A673 (cell line): ENCODE data around the gene KCNB1. TPM values are rescaled to one million over a fixed set of nuclear protein-coding genes. Genes with fewer than 3 reads are reported as not detected.

Experiments
- BruUV-seq: library from RNA; stranded (reverse); fragments of 400-500 nt; replicated peaks from 2 replicates; lab custom pipeline; 2021; lab: Mats Ljungman, UMichigan
- CTCF ChIA-PET: fragments of 300-600 bp; sonication (Branson Sonifier 250); formaldehyde crosslinking; loops from one replicate; lab custom pipeline; 2022; ENCODE audit warnings: antibody characterized with exemption; lab: Charles Lee
- POLR2A ChIA-PET: fragments of 300-600 bp; sonication (Branson Sonifier 250); formaldehyde crosslinking; loops from one replicate; lab custom pipeline; 2022; ENCODE audit warnings: antibody characterized with exemption; ENCODE audit not compliant: low non-redundant PET; lab: Charles Lee
- DNase-seq: peaks from one replicate; pipeline ENCODE4 v3.0.0-alpha.2; 2015; ENCODE audit warnings: low spot score
- H3K27ac ChIP-seq: fragments of 200-600 bp; sonication (generic); 2 replicates; pipeline ENCODE4 v1.5.1; 2016; ENCODE audit warnings: mixed run types, low read depth, mild to moderate bottlenecking, mixed read lengths, antibody characterized with exemption, low read length; ENCODE audit not compliant: poor library complexity, severe bottlenecking
- H3K27me3 ChIP-seq: fragments of 200-600 bp; sonication (generic); replicated peaks from 2 replicates; pipeline ENCODE4 v1.6.1; 2017; ENCODE audit warnings: mixed run types, low read depth, mild to moderate bottlenecking, mixed read lengths, antibody characterized with exemption, low read length; ENCODE audit not compliant: insufficient read depth, poor library complexity
- H3K36me3 ChIP-seq: fragments of 200-600 bp; sonication (generic); 2 replicates; pipeline ENCODE4 v1.6.1; 2016; ENCODE audit warnings: mixed run types, mild to moderate bottlenecking, mixed read lengths, antibody characterized with exemption, low read length; ENCODE audit not compliant: insufficient read depth, poor library complexity, severe bottlenecking
- H3K4me1 ChIP-seq: fragments of 200-600 bp; sonication (generic); 2 replicates; pipeline ENCODE4 v1.6.1; 2017; ENCODE audit warnings: mixed run types, mild to moderate bottlenecking, mixed read lengths, antibody characterized with exemption, low read length; ENCODE audit not compliant: insufficient read depth, poor library complexity, severe bottlenecking
- H3K4me3 ChIP-seq: fragments of 200-600 bp; sonication (generic); 2 replicates; pipeline ENCODE4 v1.5.1; 2016; ENCODE audit warnings: low read depth, mixed run types, mild to moderate bottlenecking, mixed read lengths, low read length; ENCODE audit not compliant: poor library complexity, severe bottlenecking
- H3K9me3 ChIP-seq: fragments of 200-600 bp; sonication (generic); 2 replicates; pipeline ENCODE4 v1.6.1; 2016; ENCODE audit warnings: mixed run types, low read depth, mild to moderate bottlenecking, mixed read lengths, antibody characterized with exemption, low read length; ENCODE audit not compliant: poor library complexity, severe bottlenecking
- CTCF ChIP-seq: fragments of 300-800, 200-600 bp; sonication (generic); conservative IDR thresholded peaks from 2 replicates; pipeline ENCODE4 v1.5.1; 2017; ENCODE audit warnings: low read depth, mild to moderate bottlenecking, antibody characterized with exemption, low read length, moderate library complexity, mixed read lengths
- EZH2 ChIP-seq: fragments of 200-600 bp; sonication (generic); IDR thresholded peaks from 2 replicates; pipeline ENCODE4 v1.6.1; 2017; ENCODE audit warnings: borderline replicate concordance, low read depth, mild to moderate bottlenecking, mixed read lengths, antibody characterized with exemption, low read length; ENCODE audit not compliant: poor library complexity, severe bottlenecking
- intact Hi-C: fragments of 100-400 bp; cut with micrococcal nuclease; formaldehyde crosslinking; loops from one replicate; pipeline ENCODE4 v1.10.0; 2022; ENCODE audit not compliant: unreplicated experiment
- total RNA-seq: library from RNA; stranded (reverse); gene quantifications from 2 replicates; pipeline ENCODE4 v1.2.3, GENCODE V29; 2021

Gene KCNB1
- total RNA-seq, 1 experiment from 2014 or later = not detected

DNA sequence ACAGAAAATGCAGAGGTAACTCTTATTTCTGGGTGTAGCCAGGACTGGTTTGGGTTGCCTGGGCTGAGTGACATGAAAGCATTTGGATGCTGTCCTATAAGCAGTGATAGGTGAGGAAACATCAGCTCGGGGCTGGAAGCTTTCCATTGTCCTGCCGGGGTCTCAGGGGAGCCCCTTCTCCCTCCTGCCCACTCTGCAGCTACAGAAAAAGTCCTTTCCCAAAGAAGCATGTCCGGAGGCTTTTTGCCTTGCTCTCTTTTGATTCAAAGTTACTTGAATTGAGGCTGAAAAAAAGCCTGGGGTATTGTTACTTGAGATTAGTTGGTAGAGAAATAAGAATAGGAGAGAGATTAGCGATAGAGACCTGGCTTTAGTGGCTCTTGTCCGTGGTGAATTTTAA is 113.9 kb downstream of the KCNB1 start:
- Histone ChIP-seq H3K36me3 (no peaks in the 10 kb centered on the region), H3K27ac (no peak overlapping the region), H3K27me3 (peaks cover 50% of the 10 kb centered on the region), H3K9me3 (no peaks in the 10 kb centered on the region), H3K4me3 (no peak overlapping the region), H3K4me1 (no peaks in the 10 kb centered on the region)
- no TSS peak for BruUV-seq
- no peak for TF ChIP-seq EZH2
- TF ChIP-seq CTCF = no peak
- CTCF ChIA-PET = no interaction called here
- intact Hi-C loops = no loop called here
- POLR2A ChIA-PET = no interaction called here
- no peak for DNase-seq

DNA sequence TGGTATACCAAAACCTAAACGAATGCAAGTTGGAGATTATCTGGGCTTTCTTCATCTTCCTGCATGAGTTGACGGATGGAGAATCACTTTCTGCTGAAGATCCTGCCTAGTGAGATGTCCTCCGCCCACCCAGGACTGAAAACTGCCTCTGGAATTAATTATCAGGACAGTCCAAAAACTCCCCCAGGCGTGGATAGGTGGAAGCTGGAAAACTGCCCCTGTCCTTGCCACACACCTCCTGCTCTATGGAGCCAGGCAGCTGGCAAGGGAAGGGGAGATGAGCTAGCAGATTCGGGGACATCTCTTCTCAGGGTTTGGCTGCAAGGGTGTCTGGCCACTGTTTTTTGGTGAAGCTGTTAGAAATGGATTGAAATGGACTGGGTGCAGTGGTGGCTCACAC is 115.4 kb downstream of the KCNB1 start:
- no peak for TF ChIP-seq EZH2
- Histone ChIP-seq H3K4me1 (no peaks in the 10 kb centered on the region), H3K36me3 (no peaks in the 10 kb centered on the region), H3K9me3 (no peaks in the 10 kb centered on the region), H3K27ac (no peak overlapping the region), H3K4me3 (no peak overlapping the region), H3K27me3 (peaks cover 41% of the 10 kb centered on the region)
- POLR2A ChIA-PET = no interaction called here
- DNase-seq = no peak
- CTCF ChIA-PET = no interaction called here
- BruUV-seq = no TSS peak
- intact Hi-C loops = no loop called here

- H3K36me3 ChIP-seq = no peaks in the 10 kb centered on the region
- H3K27ac ChIP-seq = no peak overlapping the region
- TF ChIP-seq CTCF (no peak), EZH2 (no peak)
- H3K9me3 ChIP-seq = no peaks in the 10 kb centered on the region
- no peak for DNase-seq
- H3K27me3 ChIP-seq = peaks cover 39% of the 10 kb centered on the region
- CTCF ChIA-PET = interaction anchor here (0.7 kb wide), 1 partner anchor 24 kb away, joined by 6 read pairs; no protein-coding TSS in a partner anchor
- intact Hi-C loops = no loop called here
- no TSS peak for BruUV-seq
- POLR2A ChIA-PET = no interaction called here
- H3K4me1 ChIP-seq = no peaks in the 10 kb centered on the region
- H3K4me3 ChIP-seq = no peak overlapping the region
These were observed 115.8 kb downstream of the KCNB1 start for GRCh38 chr20:49366687-49367086.
